Left renal cortex interstitium (tissue), 4 donors: ENCODE results near the gene XPO6. TPM values are rescaled to one million over a fixed set of nuclear protein-coding genes. Genes with fewer than 3 reads are reported as not detected.
A peak's percentile ranks its signal among the peaks of the same experiment; 100 is the strongest.
"Not testable (repeated sequence)": the region's sequence is repeated elsewhere in the genome, so short reads cannot be mapped to it uniquely, and the experiment has no call there.

Source experiments
- DNase-seq, 4 donors: peaks; one replicate each; pipeline ENCODE4 v3.0.0-alpha.2; 2013; ENCODE audit warnings: low read depth in 4 of 4, low spot score in 2 of 4, missing footprints in 1 of 4
- polyA plus RNA-seq, 4 donors: library from polyadenylated mRNA; unstranded; fragments of 120-200 nt; gene quantifications; one replicate each; pipeline ENCODE4 v1.2.1, GENCODE V29; 2013; ENCODE audit not compliant: insufficient read length in 4 of 4

The XPO6 gene, protein sequence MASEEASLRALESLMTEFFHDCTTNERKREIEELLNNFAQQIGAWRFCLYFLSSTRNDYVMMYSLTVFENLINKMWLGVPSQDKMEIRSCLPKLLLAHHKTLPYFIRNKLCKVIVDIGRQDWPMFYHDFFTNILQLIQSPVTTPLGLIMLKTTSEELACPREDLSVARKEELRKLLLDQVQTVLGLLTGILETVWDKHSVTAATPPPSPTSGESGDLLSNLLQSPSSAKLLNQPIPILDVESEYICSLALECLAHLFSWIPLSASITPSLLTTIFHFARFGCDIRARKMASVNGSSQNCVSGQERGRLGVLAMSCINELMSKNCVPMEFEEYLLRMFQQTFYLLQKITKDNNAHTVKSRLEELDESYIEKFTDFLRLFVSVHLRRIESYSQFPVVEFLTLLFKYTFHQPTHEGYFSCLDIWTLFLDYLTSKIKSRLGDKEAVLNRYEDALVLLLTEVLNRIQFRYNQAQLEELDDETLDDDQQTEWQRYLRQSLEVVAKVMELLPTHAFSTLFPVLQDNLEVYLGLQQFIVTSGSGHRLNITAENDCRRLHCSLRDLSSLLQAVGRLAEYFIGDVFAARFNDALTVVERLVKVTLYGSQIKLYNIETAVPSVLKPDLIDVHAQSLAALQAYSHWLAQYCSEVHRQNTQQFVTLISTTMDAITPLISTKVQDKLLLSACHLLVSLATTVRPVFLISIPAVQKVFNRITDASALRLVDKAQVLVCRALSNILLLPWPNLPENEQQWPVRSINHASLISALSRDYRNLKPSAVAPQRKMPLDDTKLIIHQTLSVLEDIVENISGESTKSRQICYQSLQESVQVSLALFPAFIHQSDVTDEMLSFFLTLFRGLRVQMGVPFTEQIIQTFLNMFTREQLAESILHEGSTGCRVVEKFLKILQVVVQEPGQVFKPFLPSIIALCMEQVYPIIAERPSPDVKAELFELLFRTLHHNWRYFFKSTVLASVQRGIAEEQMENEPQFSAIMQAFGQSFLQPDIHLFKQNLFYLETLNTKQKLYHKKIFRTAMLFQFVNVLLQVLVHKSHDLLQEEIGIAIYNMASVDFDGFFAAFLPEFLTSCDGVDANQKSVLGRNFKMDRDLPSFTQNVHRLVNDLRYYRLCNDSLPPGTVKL
- polyA plus RNA-seq, result 10 to 100 TPM; 72.3 to 91.7 (median 87.6) TPM

DNA sequence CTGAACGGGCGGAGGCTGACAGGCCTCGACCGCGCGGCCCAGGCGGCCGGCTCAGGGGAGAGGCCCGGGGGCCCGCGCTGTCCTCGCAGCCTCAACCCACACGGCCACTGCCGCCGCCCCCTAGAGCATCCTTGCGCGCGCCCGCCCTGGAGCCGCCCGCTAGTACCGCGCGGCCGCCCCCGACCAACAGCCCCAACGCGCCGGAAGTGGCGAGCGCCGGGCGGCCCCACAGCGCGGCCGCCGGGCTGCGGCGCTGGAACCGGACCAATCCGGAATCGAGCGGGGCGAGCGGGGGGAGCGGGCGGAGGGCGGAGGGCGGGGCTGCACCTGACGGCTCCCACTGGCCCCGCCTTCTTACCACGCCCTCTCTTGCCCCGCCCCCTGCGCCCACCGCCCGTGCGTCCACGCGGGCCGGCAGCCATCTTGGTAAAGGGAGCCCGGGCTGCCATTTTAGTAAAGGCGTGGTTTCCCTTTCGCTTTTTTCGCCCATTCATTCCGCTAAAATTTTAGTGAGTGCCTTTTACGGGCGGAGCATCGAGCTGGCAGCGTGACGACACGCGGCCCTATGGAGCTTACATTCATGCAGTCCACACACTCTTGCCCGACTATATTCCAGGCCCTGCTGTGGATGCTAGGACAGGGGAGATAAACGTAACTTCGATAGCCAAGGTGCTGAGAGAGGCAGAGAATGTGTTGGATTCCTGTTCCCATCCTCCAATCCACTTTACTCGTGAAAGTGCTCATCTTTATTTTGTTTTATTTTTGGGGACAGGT is at the start of gene XPO6:
TSS of gene XPO6 (minus strand) at position 208 of the 774 bp plus-strand sequence. CDS start 597 bp downstream, outside the sequence.
- peak; percentile 82 to 91 (median 90) for DNase-seq

DNA sequence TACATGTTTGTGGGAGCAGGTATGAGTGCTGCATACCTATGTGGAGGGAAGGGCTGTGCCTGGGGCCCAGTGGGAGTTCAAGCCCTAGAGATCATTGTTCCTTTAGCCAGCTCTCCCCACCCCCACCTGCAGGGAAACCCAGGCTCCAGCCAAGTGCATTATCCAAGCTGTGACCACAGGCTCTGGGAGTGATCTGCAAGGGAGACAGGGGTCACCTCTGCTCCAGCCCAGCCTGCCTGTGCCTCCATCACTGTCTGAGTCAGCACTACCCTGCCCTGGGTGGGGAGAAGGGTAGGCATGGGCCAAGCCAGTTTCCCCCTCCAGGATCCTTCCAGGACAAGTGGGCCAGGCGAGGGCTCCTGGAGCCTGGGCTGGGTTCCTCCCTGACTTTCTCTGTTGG is 48.4 kb upstream of the XPO6 start:
- DNase-seq, result no peak

DNA sequence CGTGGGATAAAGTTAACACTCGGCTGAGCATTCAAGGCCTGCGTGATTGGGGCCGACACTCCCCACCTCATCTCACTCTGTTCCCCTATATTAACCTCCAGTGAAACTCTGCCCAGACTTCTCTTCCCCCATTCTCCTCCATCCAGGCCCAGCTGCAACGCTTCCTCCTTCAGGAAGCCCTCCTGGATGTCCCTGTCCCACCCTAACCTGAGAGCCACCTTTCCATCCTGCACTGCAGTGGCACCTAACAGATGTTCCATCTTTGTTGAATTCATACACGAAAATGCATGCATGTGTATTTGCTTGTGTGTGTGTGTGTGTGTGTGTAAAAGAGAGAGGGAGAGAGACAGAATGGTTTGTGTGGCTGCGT is 48.0 kb upstream of the XPO6 start:
- DNase-seq, result no peak

DNA sequence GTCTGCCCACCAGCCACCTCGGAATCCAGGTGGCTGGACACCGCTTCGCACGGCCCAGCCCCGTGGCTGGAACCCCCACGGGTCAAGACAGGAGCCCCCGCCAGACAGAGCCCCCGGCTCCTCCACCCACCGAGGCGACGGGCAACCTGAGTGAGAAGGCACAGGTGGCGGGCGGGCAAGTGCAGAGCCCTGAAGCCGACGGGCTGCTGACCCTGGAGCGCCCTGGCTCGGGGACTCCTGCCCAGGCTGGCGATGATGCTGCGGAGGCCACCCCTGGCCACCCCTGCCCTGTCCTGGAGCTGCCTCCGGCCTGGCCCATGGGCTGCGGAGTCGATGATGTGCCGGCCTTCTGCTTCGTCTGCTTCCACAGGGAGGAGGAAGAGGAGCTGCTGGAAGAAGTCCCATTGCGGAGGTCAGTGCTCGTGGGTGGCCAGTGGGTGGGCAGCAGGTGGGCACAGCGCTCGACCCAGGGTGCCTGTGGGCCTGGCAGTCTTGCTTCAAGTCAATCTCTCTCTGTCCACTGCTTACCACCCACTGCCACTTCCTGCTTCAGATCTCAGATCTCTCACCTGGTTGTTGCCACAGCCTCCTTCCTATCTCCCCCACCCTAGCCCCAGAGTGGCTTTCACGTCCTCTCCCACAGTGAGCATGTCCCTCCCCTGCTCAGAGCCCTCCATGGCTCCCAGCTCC is 47.5 kb upstream of the XPO6 start:
- DNase-seq, result no peak

DNA sequence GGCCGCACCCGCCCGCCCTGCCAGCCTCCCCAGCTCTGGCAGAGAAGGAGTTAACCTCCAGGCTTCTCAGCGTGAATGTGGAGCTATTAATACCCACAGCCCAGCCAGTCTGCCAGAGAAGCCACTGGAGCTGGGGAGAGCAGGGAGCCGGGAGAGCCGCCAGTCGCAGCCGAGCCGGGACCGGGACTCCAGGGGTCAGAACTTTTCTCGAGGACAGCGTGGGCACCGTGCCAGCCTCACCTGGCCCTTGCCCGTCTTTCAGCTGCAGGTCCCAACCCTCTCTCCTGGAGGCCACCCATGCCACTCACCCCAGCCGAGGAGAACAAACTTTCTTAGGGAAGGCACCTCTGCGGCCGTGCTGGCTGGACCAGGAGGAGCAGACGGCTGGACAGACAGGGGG is 46.8 kb upstream of the XPO6 start:
- DNase-seq, result peak in 1 of 4 donors; percentile 17

DNA sequence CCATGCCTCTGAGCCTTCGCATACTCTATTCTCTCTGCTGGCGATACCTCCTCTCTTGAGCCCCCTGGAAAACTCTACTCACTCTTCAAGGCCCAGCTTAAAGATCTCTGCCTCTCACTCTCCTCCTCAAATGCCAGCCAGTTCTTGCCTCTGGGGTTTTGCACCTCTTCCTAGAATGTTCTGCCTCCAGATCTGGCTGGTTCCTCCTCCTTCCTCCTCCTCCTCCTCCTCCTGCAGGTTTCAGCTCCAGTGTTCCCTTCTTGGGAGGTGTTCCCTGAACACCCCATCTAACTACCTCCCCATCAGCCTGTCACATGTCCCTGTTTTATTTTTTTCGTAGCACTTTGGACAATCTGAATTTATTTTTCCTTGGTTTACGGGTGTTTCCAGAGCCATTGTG is 45.5 kb upstream of the XPO6 start:
- DNase-seq, result no peak

DNA sequence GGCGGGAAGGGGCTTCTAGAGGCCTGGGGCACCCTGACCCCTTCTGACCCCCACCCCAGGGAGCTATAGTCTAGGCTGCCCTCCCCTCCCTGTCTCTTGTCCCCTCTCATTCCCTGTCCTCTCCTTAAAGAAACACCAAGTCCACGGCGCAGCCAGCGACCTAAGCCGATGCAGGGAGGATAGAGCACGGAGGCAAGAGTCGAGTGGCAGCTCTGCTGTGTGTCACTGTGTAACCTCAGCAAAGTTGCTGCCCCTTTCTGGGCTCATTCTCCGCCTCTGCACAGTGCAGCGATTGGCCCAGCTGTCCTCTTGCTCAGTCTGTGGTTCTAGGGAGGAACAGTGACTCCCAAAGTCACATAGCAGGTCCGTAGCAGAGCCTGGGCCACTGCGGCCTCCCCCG is 44.1 kb upstream of the XPO6 start:
- no peak for DNase-seq

DNA sequence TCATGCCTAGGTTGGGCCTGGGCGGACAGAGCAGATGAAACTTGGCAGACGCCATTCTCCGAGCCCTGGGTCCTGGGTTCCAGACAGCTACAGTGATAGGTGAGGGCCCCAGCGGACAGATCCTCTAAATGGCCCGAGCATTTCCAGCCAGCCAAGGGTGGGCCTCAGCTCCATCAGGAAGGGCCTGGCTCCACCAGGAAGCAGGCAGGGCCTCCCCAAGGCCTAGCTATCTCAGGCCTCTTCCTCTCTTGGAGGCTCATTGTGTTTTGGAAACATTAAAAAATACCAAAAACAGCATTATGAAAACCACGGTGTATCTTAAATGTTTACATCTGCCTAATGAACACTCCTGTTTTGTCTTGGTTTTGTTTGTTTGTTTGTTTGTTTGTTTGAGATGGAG is 42.4 kb upstream of the XPO6 start:
- no peak for DNase-seq

DNA sequence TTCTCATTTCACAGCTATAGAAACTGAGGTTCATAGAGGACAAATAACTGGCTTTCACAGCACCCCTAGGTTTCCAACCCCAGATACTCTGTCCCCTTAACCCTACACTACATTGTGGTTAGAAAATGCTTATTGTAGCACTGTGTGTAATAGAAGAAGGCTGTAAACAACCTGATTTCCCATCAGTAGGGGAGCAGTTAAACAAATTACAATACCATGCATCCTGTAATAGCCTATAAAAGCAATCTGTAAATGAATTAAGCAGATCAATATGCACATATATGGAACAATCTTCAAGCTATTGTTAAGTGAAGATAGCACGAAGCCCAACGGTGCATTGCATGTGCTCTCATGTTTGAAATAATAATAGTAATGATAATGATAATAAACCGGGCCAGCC is 39.2 kb upstream of the XPO6 start:
- no peak for DNase-seq

DNA sequence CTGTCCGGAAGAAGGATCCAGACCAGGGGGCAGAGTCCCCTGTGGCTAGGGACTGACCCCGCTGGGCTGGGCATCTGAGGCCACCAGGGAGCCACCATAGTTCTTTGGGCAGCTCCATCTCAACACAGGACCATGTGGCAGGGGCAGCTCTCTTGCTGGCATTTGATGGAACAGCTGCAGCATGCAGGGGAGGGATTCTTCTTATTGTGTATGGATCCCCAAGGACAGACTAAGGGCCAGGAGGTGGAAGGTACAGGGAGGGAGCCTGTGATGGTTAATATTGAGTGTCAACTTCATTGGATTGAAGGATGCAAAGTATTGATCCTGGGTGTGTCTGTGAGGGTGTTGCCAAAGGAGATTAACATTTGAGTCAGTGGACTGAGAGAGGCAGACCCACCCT is 37.7 kb upstream of the XPO6 start:
- not testable (repeated sequence) for DNase-seq

DNA sequence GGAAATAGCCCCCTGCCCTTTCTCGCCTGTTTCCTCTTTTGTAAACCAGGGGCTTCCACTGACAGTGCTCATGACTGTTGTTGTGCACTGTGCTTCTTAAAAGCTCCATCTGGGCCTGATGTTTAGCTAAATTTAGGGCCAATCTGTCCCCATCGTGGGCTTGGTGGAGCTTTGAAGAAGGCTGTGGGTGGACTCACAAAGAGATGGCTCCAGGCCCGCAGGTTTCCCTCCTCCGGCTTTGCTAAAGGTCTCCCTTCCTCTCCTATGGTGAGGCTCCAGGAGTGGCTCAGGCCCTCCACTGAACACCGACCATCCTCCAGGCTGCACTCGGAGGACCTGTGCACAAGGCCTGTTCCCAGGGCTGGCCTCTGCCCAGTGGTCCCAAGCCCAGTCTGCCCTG is 30.2 kb upstream of the XPO6 start:
- DNase-seq, result no peak

DNA sequence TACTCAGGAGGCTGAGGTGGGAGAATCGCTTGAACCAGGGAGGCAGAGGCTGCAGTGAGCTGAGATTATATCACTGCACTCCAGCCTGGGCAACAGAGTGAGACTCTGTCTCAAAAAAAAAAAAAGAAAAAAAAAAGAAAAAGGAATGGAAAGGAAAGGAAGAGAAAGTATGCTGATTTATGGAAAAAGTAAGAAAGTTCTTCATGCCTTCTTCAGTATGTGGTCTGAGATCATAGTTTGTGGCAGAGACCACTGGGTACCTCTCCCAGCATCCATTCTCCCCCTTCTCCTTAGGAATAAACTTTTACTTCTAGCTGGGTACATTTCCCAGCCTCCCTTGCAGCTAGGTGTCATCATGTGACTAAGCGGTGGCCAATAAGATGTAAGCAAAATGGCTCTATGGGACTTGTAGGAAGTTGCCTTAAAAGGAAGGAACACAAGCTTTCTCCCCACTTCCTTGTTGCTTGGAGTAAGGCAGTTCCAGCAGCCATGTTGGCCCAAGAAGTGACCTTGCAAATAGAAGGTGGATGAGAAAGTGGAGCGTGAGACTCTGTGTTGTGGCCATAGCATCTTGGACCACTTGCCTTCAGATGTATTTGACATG is 26.1 kb upstream of the XPO6 start:
- no peak for DNase-seq

DNA sequence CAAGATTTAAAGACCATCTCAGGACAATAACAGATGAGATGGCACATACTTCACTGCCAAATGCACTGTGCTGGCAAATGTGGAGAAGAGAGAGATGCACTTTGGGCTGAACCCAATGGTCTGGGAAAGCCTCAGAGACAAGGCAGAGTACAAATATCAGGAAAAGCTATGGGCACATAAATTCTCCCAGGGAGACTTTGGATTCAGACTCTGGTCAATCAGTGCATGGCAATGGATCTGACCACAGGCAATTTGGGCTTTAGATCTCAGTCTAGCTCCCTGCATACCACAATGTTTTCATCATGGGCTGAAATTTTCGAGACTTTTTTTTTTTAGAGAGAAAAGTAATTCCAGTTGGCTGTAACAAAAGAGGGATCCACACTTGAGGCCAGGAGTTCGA is 20.0 kb upstream of the XPO6 start:
- no peak for DNase-seq

DNA sequence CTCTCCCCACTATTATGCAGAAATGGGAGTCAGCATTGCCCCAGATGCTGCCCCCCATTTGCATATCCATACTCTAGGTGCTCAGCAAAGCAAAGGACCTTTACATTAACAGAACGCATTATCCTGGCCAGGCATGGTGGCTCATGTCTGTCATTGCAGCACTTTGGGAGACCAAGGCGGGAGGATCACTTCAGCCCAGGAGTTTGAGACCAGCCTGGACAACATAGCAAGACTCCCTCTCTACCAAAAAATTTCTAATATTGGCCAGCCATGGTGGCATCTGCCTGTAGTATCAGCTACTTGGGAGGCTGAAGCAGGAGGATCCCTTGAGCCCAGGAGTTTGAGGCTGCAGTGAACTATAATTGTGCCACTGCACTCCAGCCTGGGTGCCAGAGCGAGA is 12.1 kb upstream of the XPO6 start:
- DNase-seq, result not testable (repeated sequence)

DNA sequence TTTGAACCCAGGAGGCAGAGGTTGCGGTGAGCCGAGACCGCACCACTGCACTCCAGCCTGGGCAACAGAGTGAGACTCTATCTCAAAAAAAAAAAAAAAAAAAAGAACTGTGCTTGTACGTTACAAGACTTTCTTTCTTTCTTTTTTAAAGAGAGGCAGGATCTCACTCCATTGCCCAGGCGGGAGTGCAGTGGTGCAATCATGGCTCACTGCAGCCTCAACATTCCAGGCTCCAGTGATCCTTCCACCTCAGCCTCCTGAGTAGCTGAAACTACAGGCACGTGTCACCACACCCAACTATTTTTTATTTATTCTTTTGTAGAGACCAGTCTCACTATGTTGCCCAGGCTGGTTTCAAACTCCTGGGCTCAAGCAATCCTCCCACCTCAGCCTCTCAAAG is 8.0 kb upstream of the XPO6 start:
- not testable (repeated sequence) for DNase-seq

DNA sequence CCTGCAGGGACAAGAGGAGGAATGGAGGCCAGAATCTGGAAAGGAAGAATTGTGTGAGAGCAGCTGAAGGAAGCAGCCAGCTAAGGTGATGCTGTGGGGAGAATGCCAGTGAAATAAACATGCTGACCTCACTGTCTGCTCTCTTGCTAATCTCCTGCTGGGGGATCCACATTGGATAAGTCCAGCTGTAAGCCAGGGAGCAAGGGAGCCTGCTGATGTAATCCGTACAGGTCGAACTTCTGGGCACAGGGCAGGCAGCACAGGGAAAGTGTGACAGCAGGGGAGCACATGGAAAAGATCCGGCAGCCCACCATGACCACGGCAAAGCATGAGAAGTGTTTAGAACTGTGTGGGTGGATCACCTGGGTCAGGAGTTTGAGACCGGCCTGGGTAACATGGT is 7.5 kb upstream of the XPO6 start:
- DNase-seq, result no peak

DNA sequence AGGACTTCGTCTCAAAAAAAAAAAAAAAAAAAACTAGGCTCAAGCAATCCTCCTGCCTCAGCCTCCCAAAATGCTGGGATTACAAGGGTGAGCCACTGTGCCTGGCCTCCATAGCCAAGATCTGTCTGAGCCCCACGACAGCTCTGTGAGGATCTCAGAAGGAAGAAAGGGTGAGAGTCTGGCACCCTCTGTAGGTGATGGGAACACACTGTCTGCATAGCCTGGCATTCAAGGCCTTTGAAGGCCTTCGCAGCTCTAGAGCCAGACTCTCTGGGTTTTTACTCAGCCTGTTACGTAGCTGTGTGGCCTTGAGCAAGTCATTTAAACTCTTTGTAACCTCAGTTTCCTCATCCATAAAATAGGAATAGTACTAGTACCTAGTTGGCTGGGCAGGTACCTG is 6.3 kb upstream of the XPO6 start:
- no peak for DNase-seq

DNA sequence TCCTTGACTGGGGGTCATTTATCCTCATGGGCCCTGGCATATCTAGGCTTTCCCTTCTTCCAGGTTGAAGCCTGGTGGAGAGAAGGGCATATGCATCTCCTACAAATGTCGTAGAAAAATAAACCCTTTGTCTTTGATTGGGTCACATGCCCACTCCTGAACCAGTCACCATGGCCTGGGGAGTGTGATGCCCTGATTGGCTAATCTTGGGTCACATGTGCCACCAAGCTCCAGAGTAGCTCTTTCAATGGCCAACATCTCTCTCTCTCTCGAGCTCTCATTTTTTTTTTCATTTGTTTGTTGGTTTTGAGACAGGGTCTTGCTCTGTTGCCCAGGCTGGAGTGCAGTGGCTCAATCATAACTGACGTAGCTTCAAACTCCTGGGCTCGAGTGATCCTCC is 5.6 kb upstream of the XPO6 start:
- no peak for DNase-seq

DNA sequence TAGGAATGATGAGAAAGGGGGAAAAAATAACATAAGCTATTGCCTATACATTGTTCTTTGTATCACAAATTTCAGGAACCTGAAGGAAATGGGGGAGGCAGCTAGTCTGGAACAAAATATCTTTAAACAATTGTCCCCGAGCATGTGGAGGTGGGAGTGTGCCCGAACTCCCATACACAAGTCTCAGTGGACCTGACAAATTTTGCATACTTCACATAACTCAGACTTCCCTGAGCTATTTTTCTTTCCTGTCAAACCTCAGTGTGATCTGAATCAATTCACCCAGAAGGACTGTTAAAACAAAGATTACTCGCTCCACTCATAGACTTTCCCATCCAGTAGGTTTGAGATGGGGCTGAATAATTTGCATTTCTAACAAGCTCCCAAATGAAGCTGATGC is 1.6 kb upstream of the XPO6 start:
- no peak for DNase-seq

DNA sequence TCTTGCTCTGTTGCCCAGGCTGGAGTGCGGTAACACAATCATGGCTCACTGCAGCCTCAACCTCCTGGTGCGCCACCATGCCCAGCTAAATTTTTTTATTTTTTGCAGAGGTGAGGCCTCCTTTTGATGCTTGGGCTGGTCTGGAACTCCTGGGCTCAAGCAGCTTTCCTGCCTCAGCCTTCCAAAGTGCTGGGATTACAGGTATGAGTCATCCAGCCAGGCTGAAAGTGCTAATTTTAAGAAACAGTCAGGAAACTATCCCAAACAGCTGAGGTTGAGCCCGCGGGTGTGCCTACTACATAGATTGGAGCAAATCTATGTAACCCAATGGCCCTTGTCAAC is 738 bp upstream of the XPO6 start:
- no peak for DNase-seq
